Brain pericyte (primary cell): ENCODE measurements around the gene ZSCAN20.
"Not testable (repeated sequence)": the region's sequence is repeated elsewhere in the genome, so short reads cannot be mapped to it uniquely, and the experiment has no call there.

Experiments used
- DNase-seq: peaks from one replicate; pipeline ENCODE4 v3.0.0-alpha.2; 2012; ENCODE audit warnings: low read depth, low spot score

Gene ZSCAN20

DNA sequence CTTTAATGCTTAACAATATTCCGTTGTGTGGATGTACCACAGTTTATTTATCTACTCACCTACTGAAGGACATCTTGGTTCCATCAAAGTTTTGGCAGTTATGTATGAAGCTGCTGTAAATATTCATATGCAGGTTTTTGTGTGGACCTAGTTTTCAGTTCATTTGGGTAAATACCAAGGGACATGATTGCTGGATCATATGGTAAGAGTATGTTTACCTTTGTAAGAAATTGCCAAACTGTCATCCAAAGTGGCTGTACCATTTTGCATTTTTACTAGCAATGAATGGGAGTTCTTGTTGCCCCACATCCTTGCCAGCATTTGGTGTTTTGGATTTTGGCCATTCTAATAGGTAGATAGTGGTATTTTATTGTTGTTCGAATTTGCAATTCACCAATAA, 10.0 kb downstream of the ZSCAN20 start:
- DNase-seq, result no peak

DNA sequence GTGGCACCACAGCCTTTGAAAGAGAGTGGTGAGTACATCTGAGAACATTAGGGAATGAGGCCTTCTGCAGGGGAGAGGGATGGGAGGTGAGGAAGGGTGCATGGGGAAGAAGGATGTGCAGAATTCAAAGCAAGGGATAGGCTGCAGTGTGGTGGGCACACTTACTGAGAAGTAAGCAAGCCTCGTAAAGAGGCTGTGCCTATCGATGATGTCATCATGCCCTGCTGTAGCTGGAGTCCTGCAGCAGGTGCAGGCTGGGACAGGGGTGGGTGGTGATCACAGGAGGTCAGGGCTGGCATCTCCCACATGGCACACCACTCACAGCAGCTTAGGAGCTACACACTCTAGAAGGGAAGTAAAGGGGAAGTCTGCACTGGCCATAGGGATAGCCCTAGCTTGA, 16.2 kb downstream of the ZSCAN20 start:
- no peak for DNase-seq

DNA sequence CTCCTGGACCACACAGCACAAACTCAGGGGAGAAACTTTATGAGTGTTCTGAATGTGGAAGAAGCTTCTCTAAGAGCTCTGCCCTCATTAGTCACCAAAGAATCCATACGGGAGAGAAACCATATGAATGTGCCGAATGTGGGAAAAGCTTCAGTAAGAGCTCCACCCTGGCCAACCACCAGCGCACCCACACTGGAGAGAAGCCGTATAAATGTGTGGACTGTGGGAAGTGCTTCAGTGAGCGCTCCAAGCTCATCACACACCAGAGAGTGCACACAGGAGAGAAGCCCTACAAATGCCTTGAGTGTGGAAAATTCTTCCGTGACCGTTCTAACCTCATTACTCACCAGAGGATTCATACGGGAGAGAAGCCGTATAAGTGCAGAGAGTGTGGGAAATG, 22.5 kb downstream of the ZSCAN20 start:
- no peak for DNase-seq

DNA sequence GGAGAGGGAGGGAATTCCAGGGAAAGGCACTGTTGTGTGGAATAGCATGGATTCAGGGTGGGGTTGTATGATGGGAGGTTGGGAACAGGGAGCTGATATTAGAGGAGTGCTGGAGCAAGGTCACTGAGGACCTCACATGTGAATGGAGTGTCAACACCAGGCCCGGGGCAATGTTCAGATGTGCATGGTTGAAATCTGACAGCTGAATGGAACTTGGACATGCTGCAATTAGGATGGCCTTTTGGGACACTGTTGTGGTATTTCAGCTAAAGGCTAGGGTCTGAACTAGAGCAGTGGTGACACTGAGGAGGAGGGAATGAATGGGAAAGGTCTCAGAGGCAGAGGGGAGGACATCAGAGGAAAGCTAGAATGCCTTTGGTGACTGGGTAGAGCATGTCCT, 25.0 kb downstream of the ZSCAN20 start:
- no peak for DNase-seq

DNA sequence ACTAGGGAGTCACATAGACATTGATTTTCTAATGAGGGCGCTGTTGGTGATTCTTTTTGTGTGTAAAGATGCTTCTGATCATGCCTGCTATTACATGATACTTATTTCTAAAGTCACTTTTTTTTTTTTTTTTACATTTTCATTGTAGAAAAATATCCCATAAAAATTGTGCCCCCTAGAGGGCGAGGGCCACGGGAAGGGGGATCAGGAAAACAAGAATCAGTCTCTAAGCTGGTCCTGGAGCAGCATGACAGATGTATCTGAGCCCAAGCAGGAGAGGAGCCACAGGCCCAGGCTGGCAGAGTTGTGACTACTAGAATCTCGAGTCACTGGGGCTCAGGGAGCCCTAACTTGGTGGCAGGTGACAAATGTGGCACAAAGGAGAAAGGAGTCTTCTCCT, 28.1 kb downstream of the ZSCAN20 start:
- DNase-seq, result no peak

DNA sequence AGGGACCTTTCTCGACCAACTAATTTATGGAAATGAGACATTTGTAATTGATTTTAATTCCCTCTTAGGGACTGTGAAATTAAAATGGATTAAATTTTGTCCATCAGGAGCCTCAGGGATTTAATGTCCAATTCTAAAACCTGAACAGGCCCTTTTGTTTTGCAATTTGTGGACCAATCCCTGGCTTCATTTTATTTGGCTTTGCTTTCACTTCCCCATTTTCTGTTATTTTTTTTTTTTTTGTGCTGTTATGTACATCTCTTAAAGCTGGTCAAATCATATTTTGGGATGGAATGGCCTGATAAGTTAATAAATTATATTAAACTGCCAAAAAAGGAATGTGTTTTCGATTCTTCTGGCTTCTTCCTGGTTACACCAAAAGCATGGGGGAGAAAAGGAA, 28.9 kb downstream of the ZSCAN20 start:
- no peak for DNase-seq

DNA sequence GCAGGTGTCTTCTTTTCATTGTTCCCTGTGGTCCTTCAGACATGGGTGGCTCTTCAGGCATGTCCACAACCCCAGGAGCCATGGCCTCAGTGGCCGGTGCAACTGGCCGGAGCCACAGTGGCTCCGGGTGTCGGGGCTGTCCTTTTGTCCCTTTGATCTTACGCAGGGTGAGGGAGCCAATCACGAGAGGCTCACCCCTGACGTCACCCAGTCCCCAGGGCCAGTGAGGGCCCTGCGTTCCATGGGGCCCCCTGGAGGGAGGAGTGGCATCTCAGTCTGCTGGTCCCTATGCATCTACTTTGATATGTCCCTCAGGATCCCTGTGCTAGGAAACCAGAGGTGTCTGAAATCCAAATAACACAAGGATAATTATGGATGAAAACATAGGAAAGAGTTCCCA, 29.3 kb downstream of the ZSCAN20 start:
- DNase-seq, result no peak

DNA sequence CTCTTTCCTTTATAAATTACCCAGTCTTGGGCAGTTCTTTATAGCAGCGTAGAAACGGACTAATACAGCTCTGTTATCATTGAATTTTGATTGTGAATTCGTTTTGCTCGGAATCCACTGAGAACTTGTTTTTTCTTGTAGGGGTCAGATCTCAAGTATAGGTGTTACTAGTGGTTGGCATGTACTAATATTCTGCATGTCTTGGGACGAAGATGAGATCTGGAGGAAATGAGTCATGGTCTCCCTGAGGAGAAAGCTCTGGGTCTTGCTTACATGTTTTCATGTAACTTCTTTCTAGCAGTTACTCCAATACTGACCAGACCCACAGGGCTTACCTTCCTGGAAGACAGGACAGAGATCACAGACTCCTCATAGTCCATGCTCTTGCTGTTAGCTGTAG, 30.3 kb downstream of the ZSCAN20 start:
- DNase-seq, result no peak

DNA sequence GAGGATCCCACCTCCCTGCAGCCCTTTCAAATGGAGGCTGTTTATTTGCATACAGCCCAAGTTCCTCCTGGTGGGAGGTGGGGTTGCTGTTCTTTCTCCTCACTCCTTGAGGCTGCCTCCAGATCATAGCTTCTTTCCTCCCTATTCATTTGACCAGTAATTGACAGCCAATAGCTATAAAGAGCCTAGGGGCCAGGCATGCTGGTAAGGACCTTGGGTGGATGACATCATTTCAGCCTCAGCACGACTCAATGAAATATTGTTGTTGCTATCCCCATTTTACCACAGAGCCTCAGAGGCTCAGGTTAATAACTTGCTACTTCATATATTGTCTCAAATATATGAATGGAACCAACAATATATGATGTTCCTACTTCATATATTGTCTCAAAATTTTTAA, 31.1 kb downstream of the ZSCAN20 start:
- DNase-seq, result no peak

DNA sequence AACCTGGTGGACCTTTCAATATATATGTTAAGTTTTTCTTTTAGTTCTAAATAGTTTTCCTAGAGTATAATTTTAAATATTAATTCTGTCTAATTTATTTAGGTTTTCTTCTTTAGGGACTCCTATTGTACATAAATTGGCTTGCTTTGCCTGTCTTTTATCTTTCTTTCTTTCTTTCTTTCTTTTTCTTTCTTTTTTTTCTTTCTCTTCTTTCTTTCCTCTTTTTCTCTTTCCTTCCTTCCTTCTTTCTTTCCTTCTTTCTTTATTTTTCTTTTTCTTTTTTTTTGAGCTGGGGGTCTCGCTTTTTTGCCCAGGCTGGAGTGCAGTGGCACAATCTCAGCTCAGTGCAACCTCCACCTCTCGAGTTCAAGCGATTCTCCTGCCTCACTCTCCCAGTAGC, 35.2 kb downstream of the ZSCAN20 start:
- no peak for DNase-seq

DNA sequence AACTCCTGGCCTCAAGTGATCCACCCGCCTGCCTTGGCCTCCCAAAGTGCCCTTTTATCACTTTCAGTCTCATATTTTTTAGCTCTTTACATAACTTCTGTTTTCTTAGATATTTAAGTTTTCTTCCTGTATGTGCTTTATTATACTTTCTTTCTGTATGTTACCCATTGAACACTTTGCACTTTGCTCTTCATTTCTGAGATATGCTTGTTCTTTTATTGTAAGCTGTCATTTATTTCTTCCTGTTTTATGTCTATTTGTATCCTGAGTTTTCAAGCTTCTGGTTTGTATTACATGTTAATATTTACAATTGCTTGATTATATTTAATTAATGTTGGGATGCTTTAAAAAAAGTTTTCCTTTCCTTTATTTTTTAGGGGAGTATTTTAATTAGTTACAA, 35.7 kb downstream of the ZSCAN20 start:
- no peak for DNase-seq

DNA sequence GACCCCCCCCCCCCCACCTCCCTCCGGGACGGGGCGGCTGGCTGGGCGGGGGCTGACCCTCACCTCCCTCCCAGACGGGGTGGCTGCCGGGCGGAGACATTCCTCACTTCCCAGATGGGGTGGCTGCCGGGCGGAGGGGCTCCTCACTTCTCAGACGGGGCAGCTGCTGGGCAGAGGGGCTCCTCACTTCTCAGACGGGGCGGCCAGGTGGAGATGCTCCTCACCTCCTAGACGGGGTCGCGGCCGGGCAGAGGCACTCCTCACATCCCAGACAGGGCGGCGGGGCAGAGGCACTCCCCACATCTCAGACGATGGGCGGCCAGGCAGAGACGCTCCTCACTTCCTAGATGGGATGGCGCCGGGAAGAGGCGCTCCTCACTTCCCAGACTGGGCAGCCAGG, 36.8 kb downstream of the ZSCAN20 start:
- DNase-seq, result not testable (repeated sequence)

DNA sequence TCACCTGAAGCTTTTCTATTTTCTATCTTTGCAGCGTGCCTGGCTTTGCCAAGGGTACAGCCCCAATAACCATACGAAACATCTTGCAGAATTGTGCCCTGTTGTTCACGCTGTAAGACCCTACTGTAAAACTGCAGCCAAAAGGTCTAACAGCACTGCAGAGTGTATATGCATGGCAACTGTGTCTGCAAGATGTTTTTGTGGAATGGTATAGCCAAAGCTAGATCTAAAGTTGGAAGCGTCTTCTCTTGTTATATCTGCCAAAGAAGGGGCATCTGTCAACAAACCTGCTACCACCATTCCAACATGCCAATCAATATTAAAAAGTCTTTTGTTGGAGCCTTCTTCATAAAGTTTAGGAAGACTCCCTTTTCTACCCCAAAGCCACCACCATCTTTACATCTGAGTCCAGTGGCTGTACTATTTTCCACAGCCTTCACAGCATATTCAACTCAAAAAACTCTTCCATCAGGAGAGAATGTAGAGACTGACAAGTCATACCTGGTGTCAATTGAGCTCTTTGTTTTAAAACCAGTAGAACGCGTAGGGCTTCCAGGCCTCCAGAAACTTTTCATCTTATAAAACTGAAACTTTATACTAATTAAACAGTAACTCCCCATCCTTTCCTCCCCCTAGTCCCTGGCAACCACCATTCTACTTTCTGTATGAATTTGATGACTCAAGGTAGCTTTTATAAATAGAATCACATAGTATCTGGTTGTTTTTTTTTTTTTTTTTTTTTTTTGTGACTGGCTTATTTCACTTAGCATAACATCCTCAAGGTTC, 40.0 kb downstream of the ZSCAN20 start:
- no peak for DNase-seq

DNA sequence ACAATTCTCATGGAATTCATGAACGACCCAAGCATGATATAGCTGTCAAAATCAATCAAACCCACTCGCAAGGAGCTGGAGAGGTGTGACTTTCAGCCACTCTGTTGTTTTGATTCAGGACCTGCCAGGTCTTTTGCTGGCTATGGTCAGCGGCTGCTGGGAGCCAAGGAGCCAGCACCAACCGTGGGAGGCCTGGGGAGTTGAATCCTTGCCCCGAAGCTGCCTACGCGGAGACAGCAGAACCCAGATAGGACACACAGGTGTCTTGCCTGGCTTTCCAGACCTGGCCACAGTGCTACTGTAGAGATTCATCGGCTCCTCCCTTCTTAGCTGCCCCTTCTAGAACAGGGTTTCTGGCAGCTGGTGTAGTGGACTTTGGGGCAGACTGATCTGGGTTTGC, 42.7 kb downstream of the ZSCAN20 start:
- no peak for DNase-seq

DNA sequence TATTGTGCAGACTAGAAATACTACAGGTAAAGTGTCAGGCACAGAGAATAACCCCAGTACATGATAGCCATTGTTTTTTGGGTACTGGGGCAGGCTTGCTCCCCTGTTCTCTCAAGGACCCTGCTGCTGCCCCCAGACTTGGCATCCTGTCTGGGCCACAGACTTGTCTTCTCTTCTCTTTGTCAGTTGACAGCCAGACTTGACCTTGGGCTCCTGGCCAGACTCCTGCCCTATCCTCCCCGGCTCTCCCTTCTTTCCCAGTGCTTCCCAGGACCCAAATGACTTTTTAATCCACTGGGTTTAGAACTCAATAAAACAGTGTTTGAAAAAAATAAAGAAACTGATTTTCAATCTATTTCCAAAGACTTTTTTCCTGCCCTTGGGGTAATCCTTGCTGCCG, 43.2 kb downstream of the ZSCAN20 start:
- no peak for DNase-seq

DNA sequence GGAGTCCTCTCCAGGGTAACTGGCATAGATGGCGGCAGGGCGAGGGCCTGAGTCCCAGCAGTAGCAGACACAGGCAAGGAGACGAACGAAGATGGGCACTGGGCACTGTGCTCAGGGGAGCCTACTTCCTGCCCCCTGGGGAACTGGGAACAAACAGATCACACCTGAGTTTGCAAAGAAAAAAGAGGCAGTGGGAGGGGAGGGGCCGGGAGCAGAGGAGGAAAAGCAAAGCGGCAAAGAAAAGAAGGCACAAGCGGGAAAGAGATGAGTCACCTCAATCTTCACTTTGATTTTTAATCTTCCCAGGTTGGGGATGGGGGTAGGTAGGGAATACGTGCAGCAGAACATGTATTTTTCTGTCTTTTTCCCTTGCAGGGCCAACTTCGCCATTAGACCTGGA, 44.0 kb downstream of the ZSCAN20 start:
- no peak for DNase-seq

DNA sequence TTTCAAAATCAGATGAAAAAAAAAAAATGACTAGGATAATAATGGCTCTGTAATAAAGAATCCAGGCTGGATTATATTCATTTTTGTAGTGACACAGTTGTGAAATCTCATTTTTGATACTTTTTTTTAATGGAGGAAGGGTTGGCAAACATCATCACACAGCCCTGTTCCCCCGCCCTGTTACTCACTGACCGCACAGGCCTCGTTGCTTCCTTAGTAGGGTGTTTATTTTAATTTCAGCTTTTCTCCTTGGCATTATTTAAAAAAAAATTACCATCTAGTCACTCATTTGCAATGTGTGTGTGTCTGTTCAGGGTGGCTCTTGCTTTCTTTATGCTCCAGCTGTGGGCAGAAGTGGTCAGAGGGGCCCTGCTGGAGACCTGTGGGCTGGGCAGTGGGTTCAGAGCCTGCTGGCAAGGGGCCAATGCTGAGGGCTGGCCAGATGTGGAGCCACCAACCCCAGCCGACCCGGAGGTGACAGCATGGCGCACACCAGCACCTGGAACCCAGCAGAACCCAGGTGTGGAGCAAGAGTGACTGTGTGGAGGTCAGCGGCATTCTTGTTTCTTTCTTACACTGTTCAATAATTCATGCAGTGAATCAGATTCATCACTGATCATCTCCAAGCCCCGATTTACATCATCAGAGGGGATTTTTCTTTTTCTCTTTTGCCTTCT, 44.6 kb downstream of the ZSCAN20 start:
- DNase-seq, result no peak

DNA sequence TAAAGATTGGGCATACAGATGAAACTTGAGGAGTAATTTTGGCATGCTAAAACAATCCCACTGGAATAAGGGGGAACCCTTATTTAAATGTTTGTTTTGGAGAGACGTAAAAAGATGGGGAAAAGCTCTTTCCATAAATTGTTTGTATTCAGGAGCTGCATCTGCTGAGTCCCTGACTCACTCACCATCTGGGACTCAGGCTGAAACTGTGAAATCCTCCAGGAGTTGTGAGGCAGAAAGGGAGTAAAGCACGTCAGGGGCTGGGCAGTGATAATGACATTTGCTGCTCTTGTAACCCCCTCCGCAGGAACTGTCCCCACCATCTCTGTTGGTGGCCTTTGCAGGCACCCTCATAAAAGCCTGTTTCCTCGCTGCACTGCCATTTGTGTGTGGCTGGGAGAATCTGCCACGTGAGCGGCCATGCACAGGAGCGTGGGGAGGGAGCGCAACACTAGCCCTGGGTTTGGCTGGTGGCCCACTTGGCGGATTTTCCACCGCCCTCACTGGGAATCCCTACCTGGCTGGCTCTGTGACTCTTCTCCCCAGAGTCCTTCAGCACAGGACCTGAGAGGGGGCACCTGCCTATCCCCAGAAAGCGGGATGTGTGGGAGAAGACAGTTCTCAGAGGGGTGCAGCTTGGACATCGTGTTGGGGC, 45.3 kb downstream of the ZSCAN20 start:
- DNase-seq, result no peak

DNA sequence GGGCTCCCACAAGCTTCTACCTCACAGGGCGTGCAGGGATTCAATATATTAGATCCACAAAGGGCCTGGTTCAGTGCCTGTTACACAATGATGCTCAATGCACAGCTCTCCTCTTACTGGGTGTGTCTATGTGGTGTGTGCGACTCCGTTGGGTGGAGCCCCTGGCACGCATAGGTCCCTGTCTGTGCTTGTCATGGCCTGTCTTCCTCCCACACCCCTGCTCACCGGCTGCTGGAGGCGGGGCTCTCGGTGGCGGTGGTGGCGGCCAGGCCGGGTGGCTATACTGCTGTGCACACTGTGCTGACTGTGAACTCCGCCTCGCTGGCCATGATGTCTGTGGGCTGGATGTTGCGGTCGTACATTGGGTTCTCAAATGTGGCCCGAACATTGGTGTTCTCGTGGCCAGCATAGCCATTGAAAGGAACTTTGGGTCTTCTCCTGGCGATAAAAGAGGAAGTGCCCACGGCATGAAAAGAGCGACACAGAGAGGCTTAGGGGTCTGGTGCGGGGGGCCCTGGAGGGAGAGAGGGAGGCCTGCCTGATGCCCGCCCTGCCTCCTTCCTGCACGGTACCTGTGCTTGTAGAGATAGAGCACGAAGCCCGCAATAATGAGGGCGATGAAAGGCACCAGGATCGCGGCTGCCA, 46.9 kb downstream of the ZSCAN20 start:
- DNase-seq, result no peak

DNA sequence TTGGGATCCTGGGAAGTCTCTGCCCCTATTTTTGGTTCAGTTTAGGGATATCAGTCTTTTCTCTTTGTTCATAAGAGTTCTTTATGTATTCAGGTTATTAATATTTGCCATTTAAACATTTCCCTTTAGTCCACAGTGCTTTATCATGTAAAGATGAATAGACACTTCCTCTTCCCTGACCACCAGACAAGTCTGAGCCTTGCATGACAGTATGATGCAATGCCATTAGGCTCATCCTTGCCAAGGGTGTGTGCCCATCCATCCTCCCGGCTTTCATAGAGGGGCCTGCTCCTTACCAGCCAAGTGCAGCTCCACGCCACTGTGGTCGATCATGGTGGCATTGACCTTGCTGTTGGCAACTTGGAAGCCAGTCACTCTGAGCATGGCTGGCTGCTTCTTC, 52.1 kb downstream of the ZSCAN20 start:
- DNase-seq, result no peak

DNA sequence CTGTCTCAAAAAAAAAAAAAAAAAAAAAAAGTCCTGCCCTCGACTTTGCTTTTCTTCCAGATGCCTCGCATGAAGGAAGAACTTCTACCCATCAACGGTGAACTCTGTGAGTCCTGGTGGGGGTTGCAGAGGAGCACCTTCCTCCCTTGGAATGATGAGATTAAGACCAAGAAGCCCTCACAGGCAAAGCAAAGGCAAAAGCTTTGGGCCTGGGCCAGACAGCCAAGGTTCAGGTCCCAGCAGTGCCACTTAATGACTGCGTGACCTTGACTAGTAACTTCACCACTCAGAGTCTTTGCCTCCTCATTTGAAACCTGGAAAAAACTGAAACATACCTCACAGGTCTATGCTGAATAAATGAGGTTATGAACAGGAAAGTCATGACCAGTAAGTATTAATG, 55.5 kb downstream of the ZSCAN20 start:
- DNase-seq, result no peak

DNA sequence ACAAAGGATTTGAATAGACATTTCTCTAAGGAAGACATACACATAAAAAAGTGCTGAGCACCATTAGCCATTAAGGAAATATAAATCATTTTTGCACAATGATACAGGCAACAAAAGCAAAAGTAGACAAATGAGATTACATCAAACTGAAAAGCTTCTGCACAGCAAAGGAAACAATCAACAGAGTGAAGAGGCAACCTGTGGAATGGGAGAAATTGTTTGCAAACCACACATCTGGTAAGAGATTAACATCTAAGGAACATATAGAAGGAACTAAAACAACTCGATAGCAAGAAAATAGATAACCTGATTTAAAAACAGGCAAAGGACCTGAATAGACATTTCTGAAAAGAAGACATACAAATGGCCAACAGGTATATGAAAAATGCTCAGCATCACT, 57.5 kb downstream of the ZSCAN20 start:
- DNase-seq, result no peak

DNA sequence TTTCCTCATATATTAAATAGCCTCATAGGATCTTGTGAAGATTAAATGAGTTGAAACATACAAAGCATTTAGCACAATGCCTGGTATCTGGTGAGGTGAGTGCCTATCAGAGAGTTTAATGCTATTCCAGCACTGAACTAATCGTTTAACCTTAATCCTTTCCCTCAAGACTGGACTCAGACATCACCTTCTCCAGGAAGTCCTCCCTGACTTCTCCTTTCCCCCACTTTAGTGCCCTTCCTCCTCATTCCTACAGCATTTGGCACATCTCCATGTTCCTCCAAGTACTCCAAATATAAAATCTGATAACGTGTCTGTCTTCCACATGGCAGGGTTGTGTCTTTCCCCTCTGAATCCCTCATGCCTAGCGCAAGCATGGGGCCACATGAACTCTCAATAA, 59.8 kb downstream of the ZSCAN20 start:
- no peak for DNase-seq
